ENCODE results near the gene NIN. TPM values are rescaled to one million over a fixed set of nuclear protein-coding genes. Genes with fewer than 3 reads are reported as not detected.

The NIN gene
- polyA plus RNA-seq, 1 donor from 2014 or later, result 47.6 TPM

DNA sequence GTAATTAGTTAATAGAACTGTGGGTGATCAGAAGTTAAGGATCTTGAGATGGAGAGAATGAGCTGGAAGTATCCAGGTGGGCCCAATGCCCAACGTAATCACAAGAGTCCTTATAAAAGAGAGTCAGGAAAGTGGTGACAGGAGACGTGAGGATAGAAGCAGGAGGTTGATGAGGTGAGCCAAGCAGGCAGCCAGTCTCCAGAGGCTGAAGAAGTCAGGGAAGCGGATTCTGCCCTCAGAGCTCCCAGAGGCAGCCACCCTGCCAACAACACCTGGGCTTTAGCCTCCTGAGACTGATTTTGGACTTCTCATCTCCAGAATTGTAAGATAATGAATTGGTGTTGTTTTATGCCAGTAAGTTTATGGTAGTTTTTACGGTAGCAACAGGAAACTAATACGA lies 152.8 kb downstream of the NIN start:
- Histone ChIP-seq H3K27me3 (ENCODE audit: insufficient read depth, low read depth, low read length) (no peaks in the 10 kb centered on the region), H3F3A (ENCODE audit: insufficient read depth, low read length, poor library complexity, severe bottlenecking) (no peaks in the 10 kb centered on the region), H3K4me3 (ENCODE audit: low read length) (no peak overlapping the region), H3K27ac (ENCODE audit: low read length) (no peak overlapping the region), H2AFZ (ENCODE audit: low read depth, low read length) (no peak overlapping the region), H3K4me2 (ENCODE audit: low read length) (no peak overlapping the region), H4K20me1 (ENCODE audit: insufficient read depth) (no peaks in the 10 kb centered on the region), H3K79me2 (replicated peaks; ENCODE audit: insufficient read depth, low read length) (no peaks in the 10 kb centered on the region), H3K36me3 (ENCODE audit: insufficient read depth, low read length) (no peaks in the 10 kb centered on the region), H3K9me2 (ENCODE audit: insufficient read depth, low read length) (no peaks in the 10 kb centered on the region), H3K9ac (ENCODE audit: low read length) (no peak overlapping the region), H3K9me3 (ENCODE audit: low read length) (no peaks in the 10 kb centered on the region)
- TF ChIP-seq TAF1 (IDR thresholded peaks at IDR 0.05; ENCODE audit: low read depth), result no peak

DNA sequence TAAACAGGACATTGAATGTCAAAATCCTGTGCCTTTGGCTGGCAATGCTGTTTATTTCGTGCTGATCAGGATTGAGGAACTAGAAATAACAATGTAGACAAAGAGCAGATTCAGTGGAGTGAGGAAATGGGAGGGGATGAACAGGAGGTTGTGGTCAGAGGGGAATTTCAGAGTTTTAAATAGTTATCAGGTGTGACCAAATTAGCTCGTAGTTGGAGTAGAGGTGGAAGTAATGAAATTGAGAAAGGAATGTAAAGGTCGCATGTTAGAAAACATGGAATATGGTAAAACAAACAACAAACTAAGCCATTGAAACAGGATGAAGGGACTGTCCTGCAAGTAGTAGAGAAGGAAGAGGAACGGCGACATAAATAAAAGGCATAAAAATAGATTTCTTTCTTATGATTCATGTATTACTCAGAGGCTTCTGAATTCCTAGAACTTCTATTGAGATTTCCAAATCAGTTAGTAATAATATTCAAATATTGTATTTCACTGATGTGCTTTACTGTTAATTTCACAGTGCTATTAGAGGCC lies 153.4 kb downstream of the NIN start:
- no peak overlapping the region for H3K9ac ChIP-seq (ENCODE audit: low read length)
- H3F3A ChIP-seq (ENCODE audit: insufficient read depth, low read length, poor library complexity, severe bottlenecking), result no peaks in the 10 kb centered on the region
- H3K4me2 ChIP-seq (ENCODE audit: low read length), result no peak overlapping the region
- H3K4me3 ChIP-seq (ENCODE audit: low read length), result no peak overlapping the region
- no peaks in the 10 kb centered on the region for H3K79me2 ChIP-seq (replicated peaks; ENCODE audit: insufficient read depth, low read length)
- H4K20me1 ChIP-seq (ENCODE audit: insufficient read depth), result no peaks in the 10 kb centered on the region
- H3K36me3 ChIP-seq (ENCODE audit: insufficient read depth, low read length), result no peaks in the 10 kb centered on the region
- no peak overlapping the region for H3K27ac ChIP-seq (ENCODE audit: low read length)
- H2AFZ ChIP-seq (ENCODE audit: low read depth, low read length), result no peak overlapping the region
- no peaks in the 10 kb centered on the region for H3K9me2 ChIP-seq (ENCODE audit: insufficient read depth, low read length)
- TF ChIP-seq, protein P1, sequence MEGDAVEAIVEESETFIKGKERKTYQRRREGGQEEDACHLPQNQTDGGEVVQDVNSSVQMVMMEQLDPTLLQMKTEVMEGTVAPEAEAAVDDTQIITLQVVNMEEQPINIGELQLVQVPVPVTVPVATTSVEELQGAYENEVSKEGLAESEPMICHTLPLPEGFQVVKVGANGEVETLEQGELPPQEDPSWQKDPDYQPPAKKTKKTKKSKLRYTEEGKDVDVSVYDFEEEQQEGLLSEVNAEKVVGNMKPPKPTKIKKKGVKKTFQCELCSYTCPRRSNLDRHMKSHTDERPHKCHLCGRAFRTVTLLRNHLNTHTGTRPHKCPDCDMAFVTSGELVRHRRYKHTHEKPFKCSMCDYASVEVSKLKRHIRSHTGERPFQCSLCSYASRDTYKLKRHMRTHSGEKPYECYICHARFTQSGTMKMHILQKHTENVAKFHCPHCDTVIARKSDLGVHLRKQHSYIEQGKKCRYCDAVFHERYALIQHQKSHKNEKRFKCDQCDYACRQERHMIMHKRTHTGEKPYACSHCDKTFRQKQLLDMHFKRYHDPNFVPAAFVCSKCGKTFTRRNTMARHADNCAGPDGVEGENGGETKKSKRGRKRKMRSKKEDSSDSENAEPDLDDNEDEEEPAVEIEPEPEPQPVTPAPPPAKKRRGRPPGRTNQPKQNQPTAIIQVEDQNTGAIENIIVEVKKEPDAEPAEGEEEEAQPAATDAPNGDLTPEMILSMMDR (IDR thresholded peaks at IDR 0.05; ENCODE audit: poor library complexity, severe bottlenecking), result no peak
- TF ChIP-seq MXI1 (conservative IDR thresholded peaks at IDR 0.05; ENCODE audit: poor library complexity, severe bottlenecking) (no peak), POLR2AphosphoS5 (IDR thresholded peaks at IDR 0.05) (no peak), EZH2 (IDR thresholded peaks at IDR 0.05; ENCODE audit: borderline replicate concordance, insufficient read depth, low read length, poor library complexity, severe bottlenecking) (no peak), SMC3 (conservative IDR thresholded peaks at IDR 0.05; ENCODE audit: poor library complexity) (no peak), RAD21 (conservative IDR thresholded peaks at IDR 0.05) (no peak), EP300 (conservative IDR thresholded peaks at IDR 0.05; ENCODE audit: poor library complexity, severe bottlenecking) (no peak), TAF1 (IDR thresholded peaks at IDR 0.05; ENCODE audit: low read depth) (no peak)
- TF ChIP-seq, protein P2, sequence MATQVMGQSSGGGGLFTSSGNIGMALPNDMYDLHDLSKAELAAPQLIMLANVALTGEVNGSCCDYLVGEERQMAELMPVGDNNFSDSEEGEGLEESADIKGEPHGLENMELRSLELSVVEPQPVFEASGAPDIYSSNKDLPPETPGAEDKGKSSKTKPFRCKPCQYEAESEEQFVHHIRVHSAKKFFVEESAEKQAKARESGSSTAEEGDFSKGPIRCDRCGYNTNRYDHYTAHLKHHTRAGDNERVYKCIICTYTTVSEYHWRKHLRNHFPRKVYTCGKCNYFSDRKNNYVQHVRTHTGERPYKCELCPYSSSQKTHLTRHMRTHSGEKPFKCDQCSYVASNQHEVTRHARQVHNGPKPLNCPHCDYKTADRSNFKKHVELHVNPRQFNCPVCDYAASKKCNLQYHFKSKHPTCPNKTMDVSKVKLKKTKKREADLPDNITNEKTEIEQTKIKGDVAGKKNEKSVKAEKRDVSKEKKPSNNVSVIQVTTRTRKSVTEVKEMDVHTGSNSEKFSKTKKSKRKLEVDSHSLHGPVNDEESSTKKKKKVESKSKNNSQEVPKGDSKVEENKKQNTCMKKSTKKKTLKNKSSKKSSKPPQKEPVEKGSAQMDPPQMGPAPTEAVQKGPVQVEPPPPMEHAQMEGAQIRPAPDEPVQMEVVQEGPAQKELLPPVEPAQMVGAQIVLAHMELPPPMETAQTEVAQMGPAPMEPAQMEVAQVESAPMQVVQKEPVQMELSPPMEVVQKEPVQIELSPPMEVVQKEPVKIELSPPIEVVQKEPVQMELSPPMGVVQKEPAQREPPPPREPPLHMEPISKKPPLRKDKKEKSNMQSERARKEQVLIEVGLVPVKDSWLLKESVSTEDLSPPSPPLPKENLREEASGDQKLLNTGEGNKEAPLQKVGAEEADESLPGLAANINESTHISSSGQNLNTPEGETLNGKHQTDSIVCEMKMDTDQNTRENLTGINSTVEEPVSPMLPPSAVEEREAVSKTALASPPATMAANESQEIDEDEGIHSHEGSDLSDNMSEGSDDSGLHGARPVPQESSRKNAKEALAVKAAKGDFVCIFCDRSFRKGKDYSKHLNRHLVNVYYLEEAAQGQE (IDR thresholded peaks at IDR 0.05; ENCODE audit: borderline replicate concordance), result no peak
- H3K9me3 ChIP-seq (ENCODE audit: low read length), result no peaks in the 10 kb centered on the region
- H3K27me3 ChIP-seq (ENCODE audit: insufficient read depth, low read depth, low read length), result no peaks in the 10 kb centered on the region
